GM12872 (cell line): Measurements from ENCODE around the gene CABLES1.

Experiments
- CTCF ChIP-seq: IDR thresholded peaks from 3 replicates; pipeline ENCODE4 v1.5.1; 2011; ENCODE audit warnings: low read depth, mild to moderate bottlenecking, low read length, moderate library complexity; ENCODE audit not compliant: insufficient read depth

The CABLES1 gene

GRCh38 chr18:23099621-23100020, 35.7 kb upstream of the CABLES1 start:
- TF ChIP-seq CTCF = no peak

- no peak for TF ChIP-seq CTCF
These were observed 33.3 kb upstream of the CABLES1 start for GRCh38 chr18:23101861-23102432.

- TF ChIP-seq CTCF = no peak
These were observed 32.6 kb upstream of the CABLES1 start for GRCh38 chr18:23102493-23103261.

GRCh38 chr18:23103449-23103848, 31.8 kb upstream of the CABLES1 start:
- TF ChIP-seq CTCF = no peak

GRCh38 chr18:23105030-23105429, 30.3 kb upstream of the CABLES1 start:
- TF ChIP-seq CTCF = no peak

- TF ChIP-seq CTCF = no peak
These were observed 29.6 kb upstream of the CABLES1 start for GRCh38 chr18:23105581-23106219.

GRCh38 chr18:23106575-23106974, 28.7 kb upstream of the CABLES1 start:
- no peak for TF ChIP-seq CTCF
